GM06990 (cell line): ENCODE measurements around the gene VANGL2.
"Not testable (repeated sequence)": the region's sequence is repeated elsewhere in the genome, so short reads cannot be mapped to it uniquely, and the experiment has no call there.

ENCODE experiments used
- DNase-seq: peaks from one replicate; pipeline ENCODE4 v3.0.0-alpha.2; 2011; ENCODE audit not compliant: insufficient read length; ENCODE audit errors: extremely low read depth
- H3K27me3 ChIP-seq: replicated peaks from 2 replicates; pipeline ENCODE4 v1.6.0; 2011; ENCODE audit warnings: low read length; ENCODE audit not compliant: control insufficient read depth, insufficient read depth
- H3K36me3 ChIP-seq: 2 replicates; pipeline ENCODE4 v1.5.1; 2011; ENCODE audit warnings: low read length; ENCODE audit not compliant: control insufficient read depth, insufficient read depth
- H3K4me3 ChIP-seq: replicated peaks from 2 replicates; pipeline ENCODE4 v1.5.1; 2011; ENCODE audit warnings: low read depth, mild to moderate bottlenecking, control low read depth, low read length
- TF ChIP-seq, protein P1 (sequence below): IDR thresholded peaks from 2 replicates; pipeline ENCODE4 v1.5.1; 2011; ENCODE audit warnings: low read length, control low read depth, mild to moderate bottlenecking, inconsistent platforms; ENCODE audit not compliant: insufficient read depth, poor library complexity, severe bottlenecking

Gene VANGL2

DNA sequence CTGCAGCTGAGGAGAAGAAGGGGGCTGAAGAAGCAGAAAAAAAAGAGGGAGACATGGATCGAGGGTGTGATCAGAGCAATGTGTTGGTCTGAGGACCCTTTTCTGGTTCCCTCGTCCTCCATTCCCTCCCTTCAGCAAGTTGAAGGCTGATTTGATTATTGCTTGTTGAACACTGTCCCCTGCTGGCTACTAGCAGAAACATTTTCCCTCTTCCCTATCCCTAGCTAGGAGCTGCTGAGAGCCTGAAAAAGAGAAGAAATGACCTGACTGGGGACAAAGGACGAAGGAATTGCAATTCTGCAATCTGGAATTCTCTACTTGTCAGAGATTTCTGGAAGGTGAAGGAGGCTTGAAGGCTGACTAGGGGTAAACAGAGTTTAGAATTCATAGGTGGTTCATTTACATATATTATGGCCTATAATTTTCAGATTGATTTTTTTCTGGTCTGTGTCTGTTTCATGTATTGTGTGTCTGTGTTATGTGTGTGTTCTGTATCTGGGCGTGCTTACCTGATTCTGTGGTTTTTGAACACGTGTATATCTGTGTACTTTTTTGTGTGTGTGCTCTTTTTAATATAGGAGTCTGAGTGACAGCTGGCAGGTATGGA, 23.7 kb upstream of the VANGL2 start:
- Histone ChIP-seq H3K4me3 (no peak overlapping the region), H3K27me3 (no peaks in the 10 kb centered on the region), H3K36me3 (no peaks in the 10 kb centered on the region)
- DNase-seq = peak; percentile 20
- TF ChIP-seq, protein P1, sequence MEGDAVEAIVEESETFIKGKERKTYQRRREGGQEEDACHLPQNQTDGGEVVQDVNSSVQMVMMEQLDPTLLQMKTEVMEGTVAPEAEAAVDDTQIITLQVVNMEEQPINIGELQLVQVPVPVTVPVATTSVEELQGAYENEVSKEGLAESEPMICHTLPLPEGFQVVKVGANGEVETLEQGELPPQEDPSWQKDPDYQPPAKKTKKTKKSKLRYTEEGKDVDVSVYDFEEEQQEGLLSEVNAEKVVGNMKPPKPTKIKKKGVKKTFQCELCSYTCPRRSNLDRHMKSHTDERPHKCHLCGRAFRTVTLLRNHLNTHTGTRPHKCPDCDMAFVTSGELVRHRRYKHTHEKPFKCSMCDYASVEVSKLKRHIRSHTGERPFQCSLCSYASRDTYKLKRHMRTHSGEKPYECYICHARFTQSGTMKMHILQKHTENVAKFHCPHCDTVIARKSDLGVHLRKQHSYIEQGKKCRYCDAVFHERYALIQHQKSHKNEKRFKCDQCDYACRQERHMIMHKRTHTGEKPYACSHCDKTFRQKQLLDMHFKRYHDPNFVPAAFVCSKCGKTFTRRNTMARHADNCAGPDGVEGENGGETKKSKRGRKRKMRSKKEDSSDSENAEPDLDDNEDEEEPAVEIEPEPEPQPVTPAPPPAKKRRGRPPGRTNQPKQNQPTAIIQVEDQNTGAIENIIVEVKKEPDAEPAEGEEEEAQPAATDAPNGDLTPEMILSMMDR = peak; percentile 97

DNA sequence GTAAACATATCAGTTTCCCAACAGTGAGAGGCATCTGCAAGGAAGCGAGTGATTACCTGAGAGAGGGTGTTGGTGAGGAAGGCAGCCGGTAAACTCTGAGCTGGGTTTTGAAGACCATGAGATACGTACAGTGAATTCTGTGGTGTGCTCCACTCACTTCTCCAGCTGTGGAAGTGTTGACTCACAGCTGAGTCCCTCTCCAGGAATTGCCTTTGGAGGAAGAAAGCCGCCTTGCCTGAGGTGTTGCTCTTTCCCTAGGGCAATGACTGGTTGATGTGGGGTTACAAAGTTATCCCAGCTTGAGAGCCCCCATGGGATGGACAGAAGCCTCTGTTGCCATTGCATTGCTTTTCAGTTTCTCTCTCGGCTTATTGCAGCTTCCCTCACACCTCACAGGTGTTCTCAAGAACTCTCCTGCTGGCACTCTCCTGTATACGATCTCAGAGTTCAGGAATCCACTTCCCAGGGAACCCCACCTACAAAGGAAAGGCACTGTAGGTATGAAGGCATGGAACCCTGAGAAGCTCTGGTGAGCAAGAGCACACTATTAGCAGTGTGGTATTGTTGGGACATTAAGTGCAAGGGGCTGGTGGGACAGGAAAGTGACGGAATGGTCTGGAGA, 22.7 kb upstream of the VANGL2 start:
- H3K36me3 ChIP-seq = no peaks in the 10 kb centered on the region
- no peak for DNase-seq
- H3K27me3 ChIP-seq = no peaks in the 10 kb centered on the region
- TF ChIP-seq, protein P1 = no peak
- H3K4me3 ChIP-seq = no peak overlapping the region

DNA sequence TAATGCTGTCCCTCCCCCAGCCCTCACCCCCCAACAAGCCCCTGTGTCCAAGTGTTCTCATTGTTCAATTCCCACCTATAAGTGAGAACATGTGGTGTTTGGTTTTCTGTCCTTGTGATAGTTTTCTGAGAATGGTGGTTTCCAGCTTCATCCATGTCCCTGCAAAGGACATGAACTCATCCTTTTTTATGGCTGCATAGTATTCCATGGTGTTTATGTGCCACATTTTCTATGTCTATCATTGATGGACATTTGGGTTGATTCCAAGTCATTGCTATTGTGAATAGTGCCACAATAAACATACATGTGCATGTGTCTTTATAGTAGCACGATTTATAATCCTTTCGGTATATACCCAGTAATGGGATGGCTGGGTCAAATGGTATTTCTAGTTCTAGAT, 15.6 kb upstream of the VANGL2 start:
- H3K36me3 ChIP-seq, H3K4me3 ChIP-seq, H3K27me3 ChIP-seq, DNase-seq: not testable (repeated sequence)

DNA sequence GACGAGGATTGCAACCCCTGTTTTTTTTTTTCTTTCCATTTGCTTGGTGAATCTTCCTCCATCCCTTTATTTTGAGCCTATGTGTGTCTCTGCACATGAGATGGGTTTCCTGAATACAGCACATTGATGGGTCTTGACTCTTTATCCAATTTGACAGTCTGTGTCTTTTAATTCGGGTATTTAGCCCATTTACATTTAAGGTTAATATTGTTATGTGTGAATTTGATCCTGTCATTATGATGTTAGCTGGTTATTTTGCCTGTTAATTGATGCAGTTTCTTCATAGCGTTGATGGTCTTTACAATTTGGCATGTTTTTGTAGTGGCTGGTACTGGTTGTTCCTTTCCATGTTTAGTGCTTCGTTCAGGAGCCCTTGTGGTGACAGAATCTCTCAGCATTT, 12.0 kb upstream of the VANGL2 start:
- not testable (repeated sequence) for DNase-seq, H3K36me3 ChIP-seq, H3K27me3 ChIP-seq, H3K4me3 ChIP-seq

DNA sequence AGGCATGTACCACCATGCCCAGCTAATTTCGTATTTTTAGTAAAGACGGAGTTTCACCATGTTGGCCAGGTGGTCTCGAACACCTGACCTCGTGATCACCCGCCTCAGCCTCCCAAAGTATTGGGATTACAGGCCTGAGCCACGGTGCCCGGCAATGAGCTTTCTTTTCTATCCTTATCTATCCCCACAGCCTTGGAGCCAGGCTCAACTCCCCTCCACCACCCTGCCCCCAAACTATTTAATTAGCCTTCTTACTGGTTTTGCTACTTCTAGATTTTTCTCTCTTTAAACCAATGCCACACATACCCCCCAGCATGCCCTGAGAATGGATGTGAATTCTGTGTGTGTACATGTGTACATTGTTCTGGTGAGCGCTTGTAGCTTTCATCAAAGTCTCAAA, 5.7 kb upstream of the VANGL2 start:
- no peaks in the 10 kb centered on the region for H3K36me3 ChIP-seq
- H3K27me3 ChIP-seq = no peaks in the 10 kb centered on the region
- no peak overlapping the region for H3K4me3 ChIP-seq
- TF ChIP-seq, protein P1 = no peak
- no peak for DNase-seq

DNA sequence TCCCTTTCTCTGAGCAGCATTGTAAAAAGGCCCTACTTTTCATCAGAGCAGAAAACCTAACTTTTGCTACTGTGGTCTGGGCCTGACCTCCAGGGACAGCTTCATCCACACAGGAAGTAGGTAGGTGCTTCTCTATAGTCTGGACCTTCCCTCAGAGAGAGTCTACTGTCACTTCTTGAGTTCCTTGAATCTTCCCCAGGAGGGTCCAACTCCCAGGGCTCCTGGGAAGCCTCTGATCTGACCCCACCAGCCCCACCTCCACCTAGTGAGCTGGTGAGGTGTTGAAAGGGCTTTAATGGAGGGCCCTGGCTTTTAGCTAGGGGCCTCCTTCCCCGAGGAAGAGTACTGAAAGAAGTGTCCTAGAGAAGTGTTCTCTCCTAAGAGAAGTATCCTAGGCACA, 2.7 kb upstream of the VANGL2 start:
- H3K27me3 ChIP-seq = no peaks in the 10 kb centered on the region
- DNase-seq = no peak
- H3K36me3 ChIP-seq = no peaks in the 10 kb centered on the region
- TF ChIP-seq, protein P1 = no peak
- no peak overlapping the region for H3K4me3 ChIP-seq

DNA sequence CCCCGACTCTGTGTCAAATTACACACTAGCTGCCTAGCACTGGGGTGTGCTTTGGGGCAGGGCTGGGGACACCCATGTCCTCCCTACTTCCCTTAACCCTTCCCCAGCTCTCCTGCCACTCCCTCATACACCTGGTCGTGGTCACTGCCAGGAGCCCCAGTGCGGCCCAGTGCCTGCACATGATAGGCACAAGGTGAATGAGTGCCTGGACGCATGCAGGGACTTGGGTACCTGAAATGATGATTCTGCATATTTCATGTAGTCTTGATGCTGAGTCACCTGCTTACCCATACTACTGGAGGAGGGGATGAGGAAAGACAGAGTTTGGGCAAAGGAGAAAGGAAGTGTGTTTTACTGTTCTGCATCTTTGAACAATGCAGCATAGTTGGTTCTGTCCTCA, 1.5 kb upstream of the VANGL2 start:
- DNase-seq = no peak
- TF ChIP-seq, protein P1 = no peak
- no peaks in the 10 kb centered on the region for H3K36me3 ChIP-seq
- H3K4me3 ChIP-seq = no peak overlapping the region
- no peaks in the 10 kb centered on the region for H3K27me3 ChIP-seq
